Right ventricle myocardium inferior (tissue), 1 donor: Measurements from ENCODE around the gene ANXA2R. TPM values are rescaled to one million over a fixed set of nuclear protein-coding genes. Genes with fewer than 3 reads are reported as not detected.
A peak's percentile ranks its signal among the peaks of the same experiment; 100 is the strongest.
"Not testable (repeated sequence)": the region's sequence is repeated elsewhere in the genome, so short reads cannot be mapped to it uniquely, and the experiment has no call there.

ENCODE experiments used
- ATAC-seq: fragments of 200-7000 bp; cut with Tn5 transposase; one replicate; pipeline ENCODE4 v1.9.1; 2020; ENCODE audit warnings: mild to moderate bottlenecking, moderate library complexity
- DNase-seq: peaks from one replicate; pipeline ENCODE4 v3.0.0; 2021; ENCODE audit errors: missing footprints
- intact Hi-C: fragments of 100-400 bp; cut with DNase I; formaldehyde crosslinking; loops from one replicate; pipeline ENCODE4 v1.11.0; 2022
- total RNA-seq: library from RNA; stranded (reverse); fragmentation: NEBNext Ultra II Directional; extraction: Animal tissue kit (Norgen Biotek cat#: 25700); gene quantifications from one replicate; pipeline ENCODE4 v1.2.1, GENCODE V29; 2021
- donor health status: DM: no; HTN: yes; CAD: no; lungs with severe emphysema.

The ANXA2R gene
- total RNA-seq, 1 donor from 2014 or later: 0.84 TPM

GRCh38 chr5:43065387-43065947 lies 25.3 kb upstream of the ANXA2R start:
- intact Hi-C loops: loop anchor here (1.0 to 10.0 kb wide), 3 partner anchors 25 to 247 kb away; partner anchors contain the start of genes ANXA2R and HMGCS1
- DNase-seq (no peak), ATAC-seq (no peak)

GRCh38 chr5:43063721-43064171 lies 23.6 kb upstream of the ANXA2R start:
- intact Hi-C loops: loop anchor here (10.0 kb wide), 1 partner anchor 149 kb away; no protein-coding TSS in a partner anchor
- ATAC-seq: no peak
- DNase-seq: no peak

GRCh38 chr5:43061352-43062075 lies 21.4 kb upstream of the ANXA2R start:
- DNase-seq (no peak), ATAC-seq (no peak)
- intact Hi-C loops: loop anchor here (10.0 kb wide), 1 partner anchor 147 kb away; no protein-coding TSS in a partner anchor

GRCh38 chr5:43060020-43060419 lies 19.9 kb upstream of the ANXA2R start:
- intact Hi-C loops: loop anchor here (10.0 kb wide), 1 partner anchor 145 kb away; no protein-coding TSS in a partner anchor

GRCh38 chr5:43055098-43055497 lies 15.0 kb upstream of the ANXA2R start:
- intact Hi-C loops, DNase-seq, ATAC-seq: not testable (repeated sequence)

More at GRCh38 chr5:43060020-43060419, 19.9 kb upstream of the ANXA2R start:
- DNase-seq, ATAC-seq: not testable (repeated sequence)

- no peak for DNase-seq
These were observed 11.6 kb upstream of the ANXA2R start for GRCh38 chr5:43051684-43052083.

GRCh38 chr5:43050384-43050783 lies 10.3 kb upstream of the ANXA2R start:
- intact Hi-C loops: no loop called here
- ATAC-seq (no peak), DNase-seq (no peak)

More at GRCh38 chr5:43051684-43052083, 11.6 kb upstream of the ANXA2R start:
- no peak for ATAC-seq
- intact Hi-C loops: no loop called here

- intact Hi-C loops: no loop called here
- ATAC-seq (no peak), DNase-seq (no peak)
These were observed 9.1 kb upstream of the ANXA2R start for GRCh38 chr5:43049236-43049635.

GRCh38 chr5:43046474-43046873 lies 6.4 kb upstream of the ANXA2R start:
- intact Hi-C loops: no loop called here
- DNase-seq: no peak
- ATAC-seq: no peak

- ATAC-seq: no peak
- intact Hi-C loops: no loop called here
These were observed 5.1 kb upstream of the ANXA2R start for GRCh38 chr5:43045236-43045635.

GRCh38 chr5:43044181-43044914 lies 4.2 kb upstream of the ANXA2R start:
- intact Hi-C loops: loop anchor here (5.0 kb wide), 1 partner anchor 37 kb away; no protein-coding TSS in a partner anchor
- no peak for ATAC-seq

More at GRCh38 chr5:43045236-43045635, 5.1 kb upstream of the ANXA2R start:
- no peak for DNase-seq

GRCh38 chr5:43043400-43043756 lies 3.3 kb upstream of the ANXA2R start:
- ATAC-seq (no peak), DNase-seq (no peak)
- intact Hi-C loops: loop anchor here (5.0 kb wide), 1 partner anchor 36 kb away; no protein-coding TSS in a partner anchor

More at GRCh38 chr5:43044181-43044914, 4.2 kb upstream of the ANXA2R start:
- DNase-seq: no peak

GRCh38 chr5:43042626-43043399 lies 2.7 kb upstream of the ANXA2R start:
- ATAC-seq (peak; percentile 21), DNase-seq (peak; percentile 85)
- intact Hi-C loops: loop anchor here (5.0 kb wide), 1 partner anchor 36 kb away; no protein-coding TSS in a partner anchor

GRCh38 chr5:43042176-43042625 lies 2.1 kb upstream of the ANXA2R start:
- intact Hi-C loops: loop anchor here (5.0 kb wide), 1 partner anchor 35 kb away; no protein-coding TSS in a partner anchor
- DNase-seq (peak; percentile 93), ATAC-seq (peak; percentile 48)

- intact Hi-C loops: loop anchor here (1.0 to 5.0 kb wide), 3 partner anchors 34 to 133 kb away; no protein-coding TSS in a partner anchor
- ATAC-seq (peak; percentile 39), DNase-seq (no peak)
These were observed 1.6 kb upstream of the ANXA2R start for GRCh38 chr5:43041669-43042175.

GRCh38 chr5:43041110-43041668 lies 1.1 kb upstream of the ANXA2R start:
- ATAC-seq (peak; percentile 15), DNase-seq (peak; percentile 70)
- intact Hi-C loops: loop anchor here (1.0 to 5.0 kb wide), 3 partner anchors 34 to 132 kb away; no protein-coding TSS in a partner anchor
